Smooth muscle cell (in vitro differentiated cells): ENCODE data around the gene APOM. TPM values are rescaled to one million over a fixed set of nuclear protein-coding genes. Genes with fewer than 3 reads are reported as not detected.

Experiments
- DNase-seq: peaks from one replicate; lab custom pipeline; 2025; ENCODE audit not compliant: unreplicated experiment; lab: John Stamatoyannopoulos, UW
- H2AFZ ChIP-seq: fragments of 200-600 bp; sonication (generic); 2 replicates; pipeline ENCODE4 v1.6.0; 2016; ENCODE audit warnings: antibody characterized with exemption, low read depth, mild to moderate bottlenecking
- H3F3A ChIP-seq: fragments of 200-600 bp; sonication (generic); 2 replicates; pipeline ENCODE4 v1.6.0; 2017; ENCODE audit warnings: antibody characterized with exemption, low read depth
- H3K27ac ChIP-seq: fragments of 200-600 bp; sonication (generic); 2 replicates; pipeline ENCODE4 v1.5.1; 2016; ENCODE audit warnings: low read depth, mild to moderate bottlenecking
- H3K27me3 ChIP-seq: fragments of 200-600 bp; sonication (generic); 2 replicates; pipeline ENCODE4 v1.6.1; 2016; ENCODE audit warnings: low read depth, mild to moderate bottlenecking
- H3K36me3 ChIP-seq: fragments of 200-600 bp; sonication (generic); 2 replicates; pipeline ENCODE4 v1.5.1; 2016; ENCODE audit warnings: low read depth
- H3K4me1 ChIP-seq: fragments of 200-600 bp; sonication (generic); 2 replicates; pipeline ENCODE4 v1.5.1; 2016; ENCODE audit warnings: low read depth
- H3K4me2 ChIP-seq: fragments of 200-600 bp; sonication (generic); 2 replicates; pipeline ENCODE4 v1.6.0; 2016; ENCODE audit warnings: mild to moderate bottlenecking
- H3K4me3 ChIP-seq: fragments of 200-600 bp; sonication (generic); 2 replicates; pipeline ENCODE4 v1.5.1; 2016; ENCODE audit warnings: mild to moderate bottlenecking
- H3K79me2 ChIP-seq: fragments of 200-600 bp; sonication (generic); 2 replicates; pipeline ENCODE4 v1.6.0; 2016; ENCODE audit warnings: low read depth, mild to moderate bottlenecking
- H3K9ac ChIP-seq: fragments of 200-600 bp; sonication (generic); 2 replicates; pipeline ENCODE4 v1.6.0; 2016; ENCODE audit warnings: low read depth
- H3K9me3 ChIP-seq: fragments of 200-600 bp; sonication (generic); replicated peaks from 2 replicates; pipeline ENCODE4 v1.5.1; 2016; ENCODE audit warnings: low read depth
- H4K20me1 ChIP-seq: fragments of 200-600 bp; sonication (generic); 2 replicates; pipeline ENCODE4 v1.6.0; 2016; ENCODE audit warnings: low read depth
- WGBS: methylation state at CpG from one replicate; pipeline ENCODE4 v1.1.7; 2016; ENCODE audit warnings: low lambda C conversion rate; 5-methylcytosine and 5-hydroxymethylcytosine counted together
- polyA plus RNA-seq: library from polyadenylated mRNA; unstranded; fragments of >200 nt; fragmentation: Nextera tagmentation; extraction: Ambion mirVana; gene quantifications from 2 replicates; pipeline ENCODE4 v1.2.1, GENCODE V29; 2016
- total RNA-seq: library from RNA; depleted of rRNA; stranded (reverse); fragments of >200 nt; gene quantifications from 2 replicates; pipeline ENCODE4 v1.2.3, GENCODE V29; 2014
- TF ChIP-seq, protein P1 (sequence below): fragments of 200-600 bp; sonication (generic); IDR thresholded peaks from 2 replicates; pipeline ENCODE4 v1.5.1; 2017; ENCODE audit warnings: borderline replicate concordance, mild to moderate bottlenecking, antibody characterized with exemption; ENCODE audit not compliant: insufficient read depth, poor library complexity, severe bottlenecking

The APOM gene
- total and polyA plus RNA-seq, 2 experiments from 2014 or later, result 2.3 to 2.7 TPM

DNA sequence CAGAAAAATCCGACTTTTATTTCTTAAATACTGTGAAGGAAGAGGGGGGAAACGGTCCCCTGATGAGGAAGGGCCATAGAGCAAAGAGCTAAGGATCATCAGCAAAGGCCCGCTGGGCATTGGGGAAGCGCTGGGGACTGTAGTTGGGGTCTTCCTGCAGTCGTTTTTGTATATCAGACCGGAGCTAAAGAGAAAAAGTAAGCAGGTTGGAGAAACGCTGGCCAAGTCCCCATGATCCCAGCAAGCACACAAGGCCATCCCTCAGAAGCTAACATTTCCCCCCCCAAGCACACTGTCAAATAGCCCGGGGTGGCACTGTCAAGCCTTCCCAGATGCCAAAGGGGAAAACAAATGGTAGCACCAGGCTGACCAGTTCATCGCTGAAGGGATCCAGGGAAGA lies 16.7 kb upstream of the APOM start:
- TF ChIP-seq, protein P1, sequence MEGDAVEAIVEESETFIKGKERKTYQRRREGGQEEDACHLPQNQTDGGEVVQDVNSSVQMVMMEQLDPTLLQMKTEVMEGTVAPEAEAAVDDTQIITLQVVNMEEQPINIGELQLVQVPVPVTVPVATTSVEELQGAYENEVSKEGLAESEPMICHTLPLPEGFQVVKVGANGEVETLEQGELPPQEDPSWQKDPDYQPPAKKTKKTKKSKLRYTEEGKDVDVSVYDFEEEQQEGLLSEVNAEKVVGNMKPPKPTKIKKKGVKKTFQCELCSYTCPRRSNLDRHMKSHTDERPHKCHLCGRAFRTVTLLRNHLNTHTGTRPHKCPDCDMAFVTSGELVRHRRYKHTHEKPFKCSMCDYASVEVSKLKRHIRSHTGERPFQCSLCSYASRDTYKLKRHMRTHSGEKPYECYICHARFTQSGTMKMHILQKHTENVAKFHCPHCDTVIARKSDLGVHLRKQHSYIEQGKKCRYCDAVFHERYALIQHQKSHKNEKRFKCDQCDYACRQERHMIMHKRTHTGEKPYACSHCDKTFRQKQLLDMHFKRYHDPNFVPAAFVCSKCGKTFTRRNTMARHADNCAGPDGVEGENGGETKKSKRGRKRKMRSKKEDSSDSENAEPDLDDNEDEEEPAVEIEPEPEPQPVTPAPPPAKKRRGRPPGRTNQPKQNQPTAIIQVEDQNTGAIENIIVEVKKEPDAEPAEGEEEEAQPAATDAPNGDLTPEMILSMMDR, result no peak
- peaks cover 58% of the 10 kb centered on the region for H3F3A ChIP-seq
- no peaks in the 10 kb centered on the region for H3K27me3 ChIP-seq
- no peaks in the 10 kb centered on the region for H3K4me1 ChIP-seq
- H3K9me3 ChIP-seq, result no peaks in the 10 kb centered on the region
- no peaks in the 10 kb centered on the region for H3K79me2 ChIP-seq
- H3K4me2 ChIP-seq, result no peak overlapping the region
- peak overlapping the region; percentile 67 for H3K27ac ChIP-seq
- peaks cover 20% of the 10 kb centered on the region for H4K20me1 ChIP-seq
- H2AFZ ChIP-seq, result no peak overlapping the region
- peaks cover 13% of the 10 kb centered on the region for H3K36me3 ChIP-seq
- DNase-seq, result no peak
- WGBS, result 92% methylated on average over 9 of the region's 9 CpGs
- H3K9ac ChIP-seq, result no peak overlapping the region
- H3K4me3 ChIP-seq, result no peak overlapping the region

DNA sequence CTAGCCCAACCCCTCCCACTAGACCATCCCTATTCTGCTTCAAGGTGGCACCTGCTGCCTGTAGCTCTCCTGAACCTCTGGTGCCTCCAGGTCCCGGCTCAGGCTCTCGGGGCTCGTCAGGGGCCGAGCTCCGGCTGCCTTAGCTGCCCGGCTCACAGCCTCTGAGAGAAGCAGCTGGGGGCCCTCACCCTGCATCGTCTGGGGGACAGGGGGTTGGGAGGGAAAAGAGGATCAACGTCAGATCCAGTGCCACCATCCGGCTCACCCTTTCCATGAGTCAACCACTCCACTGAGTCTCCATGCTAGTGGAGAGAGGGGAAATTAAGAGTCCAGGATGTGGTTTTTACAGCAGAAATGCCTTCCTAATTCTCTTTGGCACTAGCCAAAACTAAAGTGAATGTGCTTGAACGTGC lies 16.2 kb upstream of the APOM start:
- no peak overlapping the region for H3K4me2 ChIP-seq
- no peaks in the 10 kb centered on the region for H3K79me2 ChIP-seq
- H2AFZ ChIP-seq, result no peak overlapping the region
- H3F3A ChIP-seq, result peaks cover 54% of the 10 kb centered on the region
- peak overlapping the region; percentile 67 for H3K27ac ChIP-seq
- no peaks in the 10 kb centered on the region for H3K9me3 ChIP-seq
- H3K4me3 ChIP-seq, result no peak overlapping the region
- H4K20me1 ChIP-seq, result peaks cover 16% of the 10 kb centered on the region
- no peaks in the 10 kb centered on the region for H3K4me1 ChIP-seq
- TF ChIP-seq, protein P1, result no peak
- H3K27me3 ChIP-seq, result no peaks in the 10 kb centered on the region
- H3K36me3 ChIP-seq, result peaks cover 9% of the 10 kb centered on the region
- DNase-seq, result no peak
- H3K9ac ChIP-seq, result no peak overlapping the region
- 76% methylated on average over 10 of the region's 10 CpGs for WGBS

DNA sequence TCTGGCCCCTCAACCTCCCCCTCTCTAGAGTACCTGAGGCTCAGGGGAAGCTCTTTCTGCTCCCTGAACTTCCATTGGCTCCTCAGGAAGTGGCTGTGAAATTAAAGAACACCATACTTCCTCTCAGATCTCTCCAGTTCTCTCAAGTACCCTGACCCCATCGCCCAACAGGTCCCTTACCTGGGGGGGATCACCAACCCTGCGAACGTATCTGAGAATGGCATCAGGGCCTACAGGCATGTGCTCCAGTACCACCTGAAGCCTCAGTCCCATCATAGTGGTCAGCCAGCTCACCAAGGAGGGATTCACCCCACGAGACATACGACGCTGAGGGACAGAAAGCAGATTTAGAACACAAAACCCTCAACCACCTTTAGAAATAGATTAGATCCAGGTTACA lies 15.1 kb upstream of the APOM start:
- 97% methylated on average over 6 of the region's 6 CpGs for WGBS
- H3K4me1 ChIP-seq, result no peaks in the 10 kb centered on the region
- H3K9me3 ChIP-seq, result no peaks in the 10 kb centered on the region
- H3F3A ChIP-seq, result peaks cover 48% of the 10 kb centered on the region
- H3K4me3 ChIP-seq, result no peak overlapping the region
- DNase-seq, result no peak
- peaks cover 12% of the 10 kb centered on the region for H3K36me3 ChIP-seq
- no peak overlapping the region for H3K4me2 ChIP-seq
- no peaks in the 10 kb centered on the region for H3K79me2 ChIP-seq
- H3K27ac ChIP-seq, result peak overlapping the region; percentile 67
- H3K27me3 ChIP-seq, result no peaks in the 10 kb centered on the region
- H4K20me1 ChIP-seq, result peaks cover 9% of the 10 kb centered on the region
- TF ChIP-seq, protein P1, result no peak
- no peak overlapping the region for H3K9ac ChIP-seq
- H2AFZ ChIP-seq, result no peak overlapping the region

DNA sequence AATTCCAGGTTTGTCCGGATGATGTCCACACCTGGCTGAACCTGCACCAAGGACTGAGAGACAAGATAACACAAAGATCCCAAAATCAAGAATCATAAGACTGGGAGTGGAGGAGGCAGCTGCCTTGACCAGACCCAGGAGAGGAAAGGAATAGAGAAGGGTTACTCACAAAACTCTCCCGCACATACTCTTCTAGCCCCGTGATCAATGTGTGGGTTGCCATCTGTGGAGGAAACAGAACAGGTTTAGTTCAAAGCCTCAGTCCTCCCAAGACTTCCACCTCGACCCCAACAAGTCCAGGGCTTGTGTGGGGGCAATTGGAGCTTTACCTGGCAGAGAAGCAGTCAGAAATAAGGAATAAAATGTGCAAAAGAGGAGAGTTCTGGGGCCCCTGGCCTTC lies 14.3 kb upstream of the APOM start:
- Histone ChIP-seq H3K4me3 (no peak overlapping the region), H3K4me2 (no peak overlapping the region), H3K36me3 (peaks cover 10% of the 10 kb centered on the region), H3K9me3 (no peaks in the 10 kb centered on the region), H3K27me3 (no peaks in the 10 kb centered on the region), H3F3A (peaks cover 41% of the 10 kb centered on the region), H3K9ac (no peak overlapping the region), H3K79me2 (no peaks in the 10 kb centered on the region), H3K4me1 (no peaks in the 10 kb centered on the region), H3K27ac (no peak overlapping the region), H4K20me1 (peaks cover 9% of the 10 kb centered on the region), H2AFZ (no peak overlapping the region)
- DNase-seq, result no peak
- TF ChIP-seq, protein P1, result no peak
- WGBS, result 92% methylated on average over 4 of the region's 4 CpGs
